WI38 (cell line): Measurements from ENCODE around the gene A4GNT.
"Not testable (repeated sequence)": the region's sequence is repeated elsewhere in the genome, so short reads cannot be mapped to it uniquely, and the experiment has no call there.

Experiments used
- H3K4me3 ChIP-seq: 2 replicates; pipeline ENCODE4 v1.5.1; 2011; ENCODE audit warnings: low read depth, mild to moderate bottlenecking, control low read depth, low read length
- TF ChIP-seq, protein P1 (sequence below): IDR thresholded peaks from 2 replicates; pipeline ENCODE4 v1.5.1; 2012; ENCODE audit warnings: low read depth, mild to moderate bottlenecking, control low read depth, low read length

Gene A4GNT

DNA sequence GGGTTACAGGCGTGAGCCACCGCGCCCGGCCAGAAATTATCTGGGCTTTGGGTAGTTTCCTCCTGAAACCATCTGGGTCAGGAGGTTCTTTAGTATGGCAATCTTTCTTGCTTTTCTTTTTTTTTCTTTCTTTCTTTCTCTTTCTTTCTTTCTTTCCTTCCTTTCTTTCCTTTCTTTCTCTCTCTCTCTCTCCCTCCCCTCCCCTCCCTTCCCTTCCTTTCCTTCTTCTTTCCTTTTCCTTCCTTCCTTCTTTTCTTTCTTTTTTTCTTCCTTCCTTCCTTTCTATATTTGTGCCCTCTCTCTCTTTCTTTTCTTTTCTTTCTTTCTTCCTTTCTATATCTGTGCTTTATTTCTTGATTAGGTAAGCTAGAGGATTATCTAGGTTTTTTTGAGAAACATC, 25.6 kb upstream of the A4GNT start:
- H3K4me3 ChIP-seq, result no peak overlapping the region
- TF ChIP-seq, protein P1, sequence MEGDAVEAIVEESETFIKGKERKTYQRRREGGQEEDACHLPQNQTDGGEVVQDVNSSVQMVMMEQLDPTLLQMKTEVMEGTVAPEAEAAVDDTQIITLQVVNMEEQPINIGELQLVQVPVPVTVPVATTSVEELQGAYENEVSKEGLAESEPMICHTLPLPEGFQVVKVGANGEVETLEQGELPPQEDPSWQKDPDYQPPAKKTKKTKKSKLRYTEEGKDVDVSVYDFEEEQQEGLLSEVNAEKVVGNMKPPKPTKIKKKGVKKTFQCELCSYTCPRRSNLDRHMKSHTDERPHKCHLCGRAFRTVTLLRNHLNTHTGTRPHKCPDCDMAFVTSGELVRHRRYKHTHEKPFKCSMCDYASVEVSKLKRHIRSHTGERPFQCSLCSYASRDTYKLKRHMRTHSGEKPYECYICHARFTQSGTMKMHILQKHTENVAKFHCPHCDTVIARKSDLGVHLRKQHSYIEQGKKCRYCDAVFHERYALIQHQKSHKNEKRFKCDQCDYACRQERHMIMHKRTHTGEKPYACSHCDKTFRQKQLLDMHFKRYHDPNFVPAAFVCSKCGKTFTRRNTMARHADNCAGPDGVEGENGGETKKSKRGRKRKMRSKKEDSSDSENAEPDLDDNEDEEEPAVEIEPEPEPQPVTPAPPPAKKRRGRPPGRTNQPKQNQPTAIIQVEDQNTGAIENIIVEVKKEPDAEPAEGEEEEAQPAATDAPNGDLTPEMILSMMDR, result no peak

DNA sequence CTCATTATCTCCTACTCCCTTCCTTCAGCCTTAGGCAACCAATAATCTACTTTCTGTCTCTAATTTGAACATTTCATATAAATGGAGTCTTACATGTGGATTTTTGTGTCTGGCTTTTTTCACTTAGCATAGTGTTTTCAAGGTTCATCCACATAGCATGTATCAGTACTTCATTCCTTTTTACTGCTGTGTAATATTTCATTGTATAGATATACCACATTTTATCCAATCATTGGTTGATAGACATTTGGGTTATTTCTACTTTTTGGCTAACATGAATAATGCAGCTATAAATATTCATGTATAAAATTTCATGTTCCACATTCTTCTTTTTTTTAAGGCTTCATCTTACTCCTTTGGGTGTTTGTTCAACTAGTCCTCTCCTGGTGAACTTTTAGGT, 22.3 kb upstream of the A4GNT start:
- H3K4me3 ChIP-seq, result no peak overlapping the region
- TF ChIP-seq, protein P1, result no peak

DNA sequence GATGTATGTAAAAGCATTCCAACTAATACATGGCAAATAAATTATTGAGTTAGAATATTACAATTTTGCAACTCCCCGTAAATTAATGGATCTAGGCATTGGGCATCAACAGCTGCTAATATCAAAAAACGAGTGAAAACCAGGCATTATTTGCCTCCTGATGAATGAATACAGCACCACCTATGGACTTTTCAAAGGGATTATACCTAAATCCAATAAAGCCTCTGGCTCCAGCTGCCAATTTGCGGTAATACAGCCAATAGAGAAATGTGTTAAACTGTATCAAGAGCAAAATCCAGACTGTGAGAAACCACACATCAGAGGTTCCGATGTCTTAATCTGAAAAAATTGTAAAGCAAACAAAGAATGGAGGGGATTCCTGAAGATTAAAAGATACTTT, 16.3 kb upstream of the A4GNT start:
- TF ChIP-seq, protein P1, result no peak
- no peak overlapping the region for H3K4me3 ChIP-seq

DNA sequence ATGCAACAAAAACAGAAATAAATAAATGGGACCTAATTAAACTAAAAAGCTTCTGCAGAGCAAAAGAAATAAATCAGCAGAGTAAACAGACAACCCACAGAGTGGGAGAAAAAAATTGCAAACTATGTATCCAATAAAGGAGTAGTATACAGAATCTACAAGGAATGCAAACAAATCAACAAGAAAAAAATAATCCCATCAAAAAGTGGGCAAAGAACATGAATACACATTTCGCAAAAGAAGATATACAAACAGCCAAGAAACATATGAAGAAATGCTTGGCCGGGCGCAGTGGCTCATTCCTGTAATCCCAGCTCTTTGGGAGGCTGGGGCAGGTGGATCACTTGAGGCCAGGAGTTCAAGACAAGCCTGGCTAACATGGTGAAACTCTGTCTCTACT, 10.0 kb upstream of the A4GNT start:
- not testable (repeated sequence) for H3K4me3 ChIP-seq

DNA sequence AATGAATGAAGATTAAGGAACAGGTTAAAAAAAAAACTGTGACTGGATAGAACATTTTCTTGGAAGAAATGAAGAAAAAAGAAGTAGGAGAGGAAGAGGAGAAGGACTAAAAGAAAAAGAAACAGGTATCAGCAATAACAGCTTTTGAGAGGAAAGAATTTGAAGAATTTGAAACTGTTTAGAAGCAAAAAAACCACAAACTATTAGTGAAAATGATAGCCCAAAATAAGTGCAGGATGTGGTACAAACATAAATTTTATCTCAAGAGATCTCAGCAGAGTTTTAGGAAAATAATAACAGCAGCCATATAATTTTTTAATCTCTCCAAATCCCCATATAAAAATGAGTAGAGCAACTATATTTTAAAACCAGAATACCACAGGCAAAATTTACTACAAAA, 8.8 kb upstream of the A4GNT start:
- TF ChIP-seq, protein P1, result no peak
- H3K4me3 ChIP-seq, result no peak overlapping the region

DNA sequence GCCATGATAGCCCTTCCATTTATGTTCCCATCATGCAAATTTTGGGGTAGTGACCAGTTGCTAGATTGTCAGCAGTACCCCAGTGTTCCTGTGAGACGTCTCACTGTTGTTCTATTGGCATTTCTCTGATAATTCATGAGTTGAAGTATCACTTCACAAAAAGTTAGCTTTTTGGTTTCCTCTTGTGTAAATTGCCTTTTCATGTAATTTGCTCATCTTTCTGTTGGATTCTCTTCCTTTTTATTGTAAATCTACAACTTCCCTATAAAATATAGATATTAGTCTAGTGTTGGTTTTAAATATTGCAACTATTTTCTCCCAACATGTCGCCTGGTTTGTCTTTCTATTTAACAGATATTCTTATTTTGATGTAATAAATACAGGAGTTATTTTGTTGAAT, 7.5 kb upstream of the A4GNT start:
- no peak overlapping the region for H3K4me3 ChIP-seq
- TF ChIP-seq, protein P1, result no peak

DNA sequence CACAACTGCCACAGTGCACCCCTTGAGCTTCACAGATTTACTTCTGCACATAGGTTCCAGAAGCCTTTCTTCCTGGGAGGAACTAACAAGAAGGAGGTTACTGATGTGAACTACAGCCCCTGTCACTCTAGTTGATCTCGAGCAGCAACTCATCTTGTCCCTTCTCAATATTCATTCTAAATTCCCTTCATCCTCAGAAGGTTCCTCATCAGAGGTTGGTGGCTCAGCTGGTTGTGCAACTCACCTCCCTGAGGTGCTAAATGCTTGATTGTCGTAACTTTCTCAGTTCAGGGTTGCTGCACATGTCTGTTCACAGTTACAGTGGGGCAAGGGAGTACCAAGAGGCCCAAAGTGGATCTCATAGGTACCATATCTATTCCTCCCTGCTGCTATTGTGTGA, 5.7 kb upstream of the A4GNT start:
- no peak overlapping the region for H3K4me3 ChIP-seq
- TF ChIP-seq, protein P1, result no peak

DNA sequence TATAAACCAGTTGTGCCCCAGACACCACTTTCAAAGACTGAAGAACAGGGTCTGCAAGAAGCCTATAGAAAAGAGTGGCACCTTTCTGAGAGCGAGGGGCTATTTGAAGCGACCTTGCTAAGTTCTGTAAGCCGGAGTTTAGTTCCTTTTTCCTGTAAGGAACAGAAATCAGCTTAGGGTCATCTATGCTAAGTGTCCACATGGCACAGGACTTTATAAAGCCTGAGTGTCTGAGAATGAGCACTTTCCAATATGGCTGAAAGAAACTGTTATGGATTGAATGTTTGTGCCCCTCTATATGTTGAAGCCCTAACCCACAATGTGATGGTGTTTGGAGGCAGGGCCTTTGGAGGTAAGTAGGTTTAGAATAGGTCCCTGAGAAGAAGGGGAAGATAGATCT, 4.0 kb upstream of the A4GNT start:
- TF ChIP-seq, protein P1, result no peak
- no peak overlapping the region for H3K4me3 ChIP-seq
